HepG2 (cell line): ENCODE results near the gene BBS1. TPM values are rescaled to one million over a fixed set of nuclear protein-coding genes. Genes with fewer than 3 reads are reported as not detected.

Experiments
- ATAC-seq: fragments of 200-7000 bp; cut with Tn5 transposase; 3 replicates; pipeline ENCODE4 v1.9.1; 2020; ENCODE audit warnings: mild to moderate bottlenecking, moderate library complexity
- BruUV-seq: library from RNA; stranded (reverse); fragments of 400-500 nt; replicated peaks from 2 replicates; lab custom pipeline; 2021; lab: Mats Ljungman, UMichigan
- CTCF ChIA-PET: fragments of 300-600 bp; formaldehyde crosslinking; extraction: SDS; loops from one replicate; lab custom pipeline; 2021; ENCODE audit warnings: low total read pairs, inconsistent platforms, low intra/inter-chr PET ratio; lab: Yijun Ruan, JAX
- POLR2A ChIA-PET: fragments of 350-600 bp; sonication (Branson Sonifier 250); formaldehyde crosslinking; loops from one replicate; lab custom pipeline; 2020; ENCODE audit warnings: antibody characterized with exemption, inconsistent platforms; lab: Yijun Ruan, JAX
- DNase-seq: peaks from one replicate; pipeline ENCODE4 v3.0.0-alpha.2; 2015; ENCODE audit warnings: low spot score
- FAIRE-seq: peaks from 3 replicates; lab custom pipeline; 2011; peaks lifted over from hg19 to GRCh38; lab: Jason Lieb, UNC
- H2AFZ ChIP-seq: one replicate; pipeline ENCODE4 v1.6.1; 2011; ENCODE audit warnings: low read length, inconsistent platforms
- H3K27ac ChIP-seq: fragments of 300-600 bp; 3 replicates; pipeline ENCODE4 v1.8.0; 2011; ENCODE audit warnings: mixed run types, mild to moderate bottlenecking, mixed read lengths, low read length, inconsistent platforms; ENCODE audit not compliant: insufficient read depth; ENCODE audit errors: extremely low read length
- H3K27me3 ChIP-seq, 2 experiments: fragments of 200-600 bp in 1 of 2; 2 replicates in 1 of 2; 3 replicates in 1 of 2; pipeline versions ENCODE4 v1.6.0 to v1.8.0; 2011; ENCODE audit warnings: low read length in 2 of 2, mild to moderate bottlenecking in 2 of 2, moderate library complexity in 2 of 2, inconsistent platforms in 1 of 2; ENCODE audit not compliant: insufficient read depth in 2 of 2, control insufficient read depth in 1 of 2
- H3K36me3 ChIP-seq, 2 experiments: fragments of 200-600 bp in 1 of 2; replicated peaks in 1 of 2; 2 replicates in 1 of 2; 3 replicates in 1 of 2; pipeline versions ENCODE4 v1.5.1 to v1.8.0; 2011; ENCODE audit warnings: low read length in 2 of 2, inconsistent platforms in 1 of 2; ENCODE audit not compliant: insufficient read depth in 2 of 2, control insufficient read depth in 1 of 2
- H3K4me1 ChIP-seq: 2 replicates; pipeline ENCODE4 v1.5.1; 2012; ENCODE audit warnings: low read length, inconsistent platforms; ENCODE audit not compliant: insufficient read depth
- H3K4me2 ChIP-seq: 2 replicates; pipeline ENCODE4 v1.6.0; 2011; ENCODE audit warnings: low read depth, low read length, inconsistent platforms
- H3K4me3 ChIP-seq, 3 experiments: fragments of 200-600 bp in 1 of 3; sonication (generic), shearing (Covaris generic) in 1 of 3; replicated peaks in 1 of 3; 2 replicates each; pipeline ENCODE4 v1.5.1; 2011 to 2016; ENCODE audit warnings: low read length in 3 of 3, inconsistent platforms in 2 of 3, low read depth in 2 of 3, mild to moderate bottlenecking in 2 of 3, control low read depth in 1 of 3, mixed read lengths in 1 of 3; ENCODE audit not compliant: insufficient read depth in 1 of 3
- H3K79me2 ChIP-seq: one replicate; pipeline ENCODE4 v1.6.1; 2011; ENCODE audit warnings: low read length, inconsistent platforms; ENCODE audit not compliant: insufficient read depth
- H3K9ac ChIP-seq: 2 replicates; pipeline ENCODE4 v1.6.0; 2011; ENCODE audit warnings: mild to moderate bottlenecking, low read depth, low read length, inconsistent platforms; ENCODE audit not compliant: insufficient read depth
- H3K9me3 ChIP-seq: 2 replicates; pipeline ENCODE4 v1.5.1; 2012; ENCODE audit warnings: mild to moderate bottlenecking, low read length
- H4K20me1 ChIP-seq: 2 replicates; pipeline ENCODE4 v1.6.0; 2011; ENCODE audit warnings: inconsistent platforms, mild to moderate bottlenecking, low read length, moderate library complexity; ENCODE audit not compliant: insufficient read depth
- CEBPB ChIP-seq: IDR thresholded peaks from 2 replicates; pipeline ENCODE4 v1.6.1; 2011; ENCODE audit warnings: low read depth, low read length, improper control_type of control experiment, borderline replicate concordance
- DDIT3 ChIP-seq: sonication (generic); formaldehyde crosslinking; IDR thresholded peaks from 2 replicates; pipeline ENCODE4 v1.4.0; 2020; ENCODE audit warnings: mild to moderate bottlenecking, missing genetic modification reagents
- PCBP1 ChIP-seq: fragments of 200-400 bp; formaldehyde crosslinking; IDR thresholded peaks from 2 replicates; pipeline ENCODE4 v1.6.1; 2017; ENCODE audit warnings: mild to moderate bottlenecking, low read depth, low read length, borderline replicate concordance
- RBM39 ChIP-seq: fragments of 200-400 bp; formaldehyde crosslinking; IDR thresholded peaks from one replicate; pipeline ENCODE4 v1.6.1; 2018; ENCODE audit warnings: antibody characterized with exemption, mild to moderate bottlenecking, low read depth, low read length; ENCODE audit not compliant: poor library complexity, severe bottlenecking
- RFX5 ChIP-seq: IDR thresholded peaks from 2 replicates; pipeline ENCODE4 v1.6.1; 2011; ENCODE audit warnings: low read depth, low read length, improper control_type of control experiment
- ZFP37 ChIP-seq: sonication (generic); formaldehyde crosslinking; IDR thresholded peaks from 2 replicates; pipeline ENCODE4 v1.4.0; 2020; ENCODE audit warnings: missing genetic modification reagents, borderline replicate concordance
- ZNF142 ChIP-seq: sonication (generic); formaldehyde crosslinking; IDR thresholded peaks from 2 replicates; pipeline ENCODE4 v1.4.0; 2020; ENCODE audit warnings: missing genetic modification reagents
- ZNF580 ChIP-seq: IDR thresholded peaks from 2 replicates; pipeline ENCODE4 v1.6.1; 2016; ENCODE audit warnings: low read depth, borderline replicate concordance
- WGBS: methylation state at CpG from one replicate; pipeline ENCODE4 v1.1.6; 2017; ENCODE audit warnings: low lambda C conversion rate; 5-methylcytosine and 5-hydroxymethylcytosine counted together
- in situ Hi-C: cut with HindIII; loops from 2 replicates; pipeline ENCODE4 v1.10.0; 2017; ENCODE audit warnings: low pct_unique_long_range_greater_than_20kb; ENCODE audit not compliant: extremely low pct_ligation_motif_present
- intact Hi-C: fragments of 100-400 bp; cut with micrococcal nuclease; formaldehyde crosslinking; loops from one replicate; pipeline ENCODE4 v1.10.0; 2022; ENCODE audit not compliant: unreplicated experiment
- polyA plus RNA-seq, 8 experiments: library from polyadenylated mRNA; depleted of rRNA in 3 of 8; stranded (reverse) in 7 of 8; unstranded in 1 of 8; fragments of >200 nt; fragmentation: Illumina TruSeq in 4 of 8; extraction: Trizol in 4 of 8; gene quantifications; 2 replicates each; pipeline versions ENCODE4 v1.2.1 to v1.2.3, GENCODE V29; 2011 to 2016; ENCODE audit warnings: low read depth in 4 of 8, missing spikeins in 1 of 8, mixed read lengths in 1 of 8; ENCODE audit not compliant: insufficient read depth in 1 of 8
- total RNA-seq, 5 experiments: library from RNA; depleted of rRNA; stranded (reverse); fragments of >200 nt; fragmentation: Illumina TruSeq; extraction: Trizol; gene quantifications; 2 replicates each; pipeline ENCODE4 v1.2.3, GENCODE V29; 2016; ENCODE audit warnings: low read depth in 1 of 5

The BBS1 gene
- total and polyA plus RNA-seq, 2 of the 13 experiments (the other 11 are each of a cell fraction or from before 2014, with no cell fraction given): 11.7 to 14.1 TPM

DNA sequence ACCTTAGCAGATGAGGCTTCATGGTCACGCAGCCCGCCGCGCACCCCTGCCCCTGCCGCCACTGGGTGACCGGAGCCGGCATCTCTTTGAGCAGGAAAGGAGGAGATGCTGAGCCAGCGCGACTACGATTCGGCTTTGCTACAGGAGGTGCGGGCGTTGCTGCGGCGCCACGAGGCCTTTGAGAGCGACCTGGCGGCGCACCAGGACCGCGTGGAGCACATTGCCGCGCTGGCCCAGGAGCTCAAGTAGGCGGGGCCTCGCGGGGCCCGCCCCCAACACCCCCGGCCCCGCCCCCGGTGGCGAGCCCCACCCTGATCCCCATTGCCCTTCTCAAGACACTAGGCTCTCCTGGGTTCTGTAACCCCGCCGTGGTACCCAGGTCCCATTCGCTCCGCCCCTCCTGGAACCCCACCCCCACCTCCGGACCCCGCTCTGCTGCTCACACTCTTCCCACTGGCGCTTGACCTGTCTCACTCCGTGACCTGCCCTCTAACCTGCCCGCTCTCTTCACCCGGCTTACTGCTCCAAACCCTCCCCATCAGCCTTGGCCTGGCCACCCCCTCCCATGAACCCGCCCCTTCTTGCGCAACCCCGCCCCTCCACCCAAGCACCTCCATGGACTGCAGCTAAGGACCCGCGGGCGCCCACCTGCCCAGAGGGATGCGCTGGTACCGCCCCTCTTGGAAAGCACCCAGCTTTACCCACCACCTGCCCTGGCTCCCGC is 48.9 kb downstream of the BBS1 start:
- no peaks in the 10 kb centered on the region for H3K9me3 ChIP-seq
- H3K9ac ChIP-seq: no peak overlapping the region
- BruUV-seq: no TSS peak
- no peak overlapping the region for H3K27ac ChIP-seq
- H3K79me2 ChIP-seq: no peaks in the 10 kb centered on the region
- ATAC-seq (no peak), FAIRE-seq (no peak), DNase-seq (no peak)
- 29% methylated on average over 18 of the region's 50 CpGs for WGBS
- H3K27me3 ChIP-seq: peaks cover 2 to 67% of the 10 kb centered on the region in 2 experiments; a peak in 4 of 5 replicates
- H3K36me3 ChIP-seq: no peaks in the 10 kb centered on the region
- H3K4me3 ChIP-seq: no peak overlapping the region
- ChIA-PET POLR2A (interaction anchor here (0.5 to 0.8 kb wide), 2 partner anchors 48 to 58 kb away, joined by 3 read pairs; no protein-coding TSS in a partner anchor), CTCF (no interaction called here)
- no peaks in the 10 kb centered on the region for H3K4me1 ChIP-seq
- no peak overlapping the region for H3K4me2 ChIP-seq
- in situ Hi-C loops: loop anchor here (25.0 kb wide), 1 partner anchor 278 kb away; the partner anchor contains the start of gene RCE1
- intact Hi-C loops: no loop called here
- TF ChIP-seq PCBP1: no peak
- TF ChIP-seq ZNF580 (CRISPR knock-in tag): no peak
- TF ChIP-seq CEBPB: peak; percentile 12; the same call in 1 of the 2 replicates
- TF ChIP-seq, all 625 proteins: peak for 1
- H4K20me1 ChIP-seq: no peaks in the 10 kb centered on the region
- H2AFZ ChIP-seq: no peak overlapping the region

DNA sequence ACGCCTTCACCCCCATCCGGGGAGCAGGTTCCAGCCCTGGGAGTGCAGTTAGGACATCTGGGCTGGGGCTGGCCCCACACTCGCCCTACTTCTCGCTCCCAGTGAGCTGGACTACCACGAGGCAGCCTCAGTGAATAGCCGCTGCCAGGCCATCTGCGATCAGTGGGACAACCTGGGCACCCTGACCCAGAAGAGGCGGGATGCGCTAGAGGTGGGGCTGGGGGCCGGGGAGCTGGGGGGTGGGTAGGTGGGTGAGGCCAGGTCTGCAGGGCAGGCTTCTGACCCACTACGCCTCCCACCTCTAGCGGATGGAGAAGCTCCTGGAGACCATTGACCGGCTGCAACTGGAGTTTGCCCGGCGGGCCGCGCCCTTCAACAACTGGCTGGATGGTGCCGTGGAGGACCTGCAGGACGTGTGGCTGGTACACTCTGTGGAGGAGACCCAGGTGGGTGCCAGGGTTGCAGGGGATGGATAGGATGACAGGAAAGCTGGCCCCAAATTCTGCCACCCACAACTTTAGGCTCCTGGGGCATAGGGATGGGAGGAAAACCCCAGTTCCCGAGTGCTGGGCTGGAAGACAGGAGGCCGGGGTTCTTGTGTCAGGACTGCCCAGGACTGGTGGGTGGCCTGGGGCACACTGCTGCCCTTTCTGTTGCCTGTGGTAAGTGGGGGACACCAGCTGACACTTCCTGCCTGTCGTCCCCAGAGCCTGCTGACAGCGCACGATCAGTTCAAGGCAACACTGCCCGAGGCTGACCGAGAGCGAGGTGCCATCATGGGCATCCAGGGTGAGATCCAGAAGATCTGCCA is 49.6 kb downstream of the BBS1 start:
- intact Hi-C loops (no loop called here), in situ Hi-C loops (loop anchor here (25.0 kb wide), 1 partner anchor 277 kb away; the partner anchor contains the start of gene RCE1)
- Histone ChIP-seq H3K36me3 (no peaks in the 10 kb centered on the region), H2AFZ (no peak overlapping the region), H3K27ac (no peak overlapping the region), H3K79me2 (no peaks in the 10 kb centered on the region), H3K4me3 (no peak overlapping the region), H3K9ac (no peak overlapping the region), H3K27me3 (peaks cover 2 to 68% of the 10 kb centered on the region in 2 experiments; a peak in 4 of 5 replicates), H3K4me1 (no peaks in the 10 kb centered on the region), H4K20me1 (no peaks in the 10 kb centered on the region), H3K9me3 (no peaks in the 10 kb centered on the region), H3K4me2 (no peak overlapping the region)
- DNase-seq (no peak), FAIRE-seq (no peak), ATAC-seq (no peak)
- CTCF ChIA-PET: no interaction called here
- WGBS: 60% methylated on average over 13 of the region's 27 CpGs
- POLR2A ChIA-PET: interaction anchor here (0.5 to 0.8 kb wide), 2 partner anchors 47 to 57 kb away, joined by 3 read pairs; no protein-coding TSS in a partner anchor
- no TSS peak for BruUV-seq
- TF ChIP-seq ZNF142 (CRISPR knock-in tag) (no peak), ZFP37 (CRISPR knock-in tag) (no peak), RBM39 (no peak), DDIT3 (CRISPR knock-in tag) (no peak), RFX5 (no peak)
